ENCODE measurements around the gene TOMM20.
"Not testable (repeated sequence)": the region's sequence is repeated elsewhere in the genome, so short reads cannot be mapped to it uniquely, and the experiment has no call there.

DNA sequence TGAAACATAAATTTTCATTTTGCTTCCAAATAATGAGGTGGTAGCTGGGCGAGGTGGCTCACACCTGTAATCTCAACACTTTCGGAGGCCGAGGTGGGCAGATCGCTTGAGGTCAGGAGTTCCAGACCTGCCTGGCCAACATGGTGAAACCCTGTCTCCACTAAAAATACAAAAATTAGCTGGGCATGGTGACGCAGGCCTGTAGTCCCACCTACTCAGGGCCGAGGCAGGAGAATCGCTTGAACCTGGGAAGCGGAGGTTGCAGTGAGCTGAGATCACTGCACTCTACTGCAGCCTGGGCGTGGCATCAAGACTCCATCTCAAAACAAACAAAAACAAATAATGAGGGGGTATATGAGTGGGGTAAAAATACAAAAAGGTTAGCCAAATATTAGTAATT is 31.3 kb upstream of the TOMM20 start:
- TF ChIP-seq POLR2A (IDR thresholded peaks at IDR 0.05; ENCODE audit: low read length); GATA1 (IDR thresholded peaks at IDR 0.05; ENCODE audit: low read depth, low read length): not testable (repeated sequence)
